ENCODE results near the gene SYT4. TPM values are rescaled to one million over a fixed set of nuclear protein-coding genes. Genes with fewer than 3 reads are reported as not detected.
A peak's percentile ranks its signal among the peaks of the same experiment; 100 is the strongest.

Gene SYT4
- total and polyA plus RNA-seq, 9 donors = 0.09 to 0.93 (median 0.13) TPM; not detected in 4

DNA sequence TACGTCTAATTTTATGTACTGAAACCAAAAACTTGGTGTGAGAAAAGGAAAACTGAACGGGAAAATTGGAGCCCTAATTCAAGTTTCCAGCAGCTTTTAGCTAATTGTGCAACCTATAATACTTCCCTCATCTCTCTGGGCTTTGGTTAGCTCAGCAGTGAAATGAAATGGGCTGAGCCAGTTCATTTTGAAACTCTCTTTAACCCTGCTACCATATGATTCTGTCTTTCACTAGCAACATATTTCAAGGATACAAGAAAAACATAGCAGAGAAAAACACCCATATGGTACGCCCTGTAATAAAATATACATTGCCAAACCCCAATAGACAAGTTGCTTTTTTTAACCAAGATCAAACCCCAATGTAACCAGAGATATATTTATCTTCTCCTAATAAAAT lies 799 bp downstream of the SYT4 start:
- Histone ChIP-seq H3K9me3 (replicated peaks; ENCODE audit: control insufficient read depth, low read depth, low read length) (no peaks in the 10 kb centered on the region), H3K27me3 (ENCODE audit: control insufficient read depth, insufficient read depth, low read length) (no peaks in the 10 kb centered on the region), H3K27ac (ENCODE audit: low read length) (no peak overlapping the region), H3K4me1 (ENCODE audit: control insufficient read depth, insufficient read depth, low read length) (no peaks in the 10 kb centered on the region), H3K36me3 (ENCODE audit: control insufficient read depth, insufficient read depth, low read length) (no peaks in the 10 kb centered on the region), H3K4me3 (ENCODE audit: low read length) (no peak overlapping the region)
- no peak for DNase-seq
- WGBS (ENCODE audit: insufficient coverage) = no CpG with 5 or more reads among the region's 3 CpGs

DNA sequence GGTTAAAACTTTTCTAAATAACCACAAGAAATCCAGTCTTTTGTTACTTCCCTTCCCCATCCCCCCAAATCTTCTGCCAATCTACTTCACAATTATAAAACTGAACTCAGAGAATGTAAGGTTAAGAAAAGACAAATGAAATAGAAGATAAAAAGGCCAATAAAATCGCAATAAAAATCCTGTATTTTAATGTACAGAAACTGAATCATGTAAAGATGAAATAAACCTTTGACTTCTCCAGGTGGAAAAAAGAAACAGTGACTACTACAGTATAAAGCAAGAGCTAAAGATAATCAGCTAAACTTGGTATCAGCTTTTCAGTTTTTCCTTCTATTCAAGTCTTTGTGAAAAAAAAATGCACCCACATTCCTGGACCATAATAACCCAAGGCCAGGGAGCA lies 1.7 kb downstream of the SYT4 start:
- Histone ChIP-seq H3K9me3 (replicated peaks; ENCODE audit: control insufficient read depth, low read depth, low read length) (no peaks in the 10 kb centered on the region), H3K4me3 (ENCODE audit: low read length) (no peak overlapping the region), H3K27ac (ENCODE audit: low read length) (no peak overlapping the region), H3K36me3 (ENCODE audit: control insufficient read depth, insufficient read depth, low read length) (no peaks in the 10 kb centered on the region), H3K27me3 (ENCODE audit: control insufficient read depth, insufficient read depth, low read length) (no peaks in the 10 kb centered on the region), H3K4me1 (ENCODE audit: control insufficient read depth, insufficient read depth, low read length) (no peaks in the 10 kb centered on the region)
- DNase-seq = no peak
- WGBS (ENCODE audit: insufficient coverage) = no CpG with 5 or more reads among the region's 1 CpG

DNA sequence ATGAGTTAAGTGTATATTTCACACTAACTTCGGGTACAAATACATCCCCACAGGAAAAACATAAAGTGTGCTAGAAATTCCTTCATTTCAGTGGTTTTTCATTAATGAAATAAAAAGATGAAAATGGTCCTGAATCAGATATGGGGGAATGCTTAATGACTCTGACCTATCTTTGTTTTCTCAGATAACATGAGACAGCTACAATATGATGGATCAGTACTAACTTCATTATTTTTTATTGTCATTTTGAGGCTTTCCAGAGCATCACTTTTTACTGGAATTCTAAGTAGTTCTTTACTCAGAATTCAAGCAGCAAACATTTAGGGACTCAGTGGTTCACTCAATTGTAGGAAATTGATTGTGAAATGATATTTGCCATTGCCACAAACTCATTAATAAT lies 2.8 kb downstream of the SYT4 start:
- DNase-seq = no peak
- Histone ChIP-seq H3K36me3 (ENCODE audit: control insufficient read depth, insufficient read depth, low read length) (no peaks in the 10 kb centered on the region), H3K9me3 (replicated peaks; ENCODE audit: control insufficient read depth, low read depth, low read length) (no peaks in the 10 kb centered on the region), H3K4me3 (ENCODE audit: low read length) (no peak overlapping the region), H3K4me1 (ENCODE audit: control insufficient read depth, insufficient read depth, low read length) (no peaks in the 10 kb centered on the region), H3K27me3 (ENCODE audit: control insufficient read depth, insufficient read depth, low read length) (no peaks in the 10 kb centered on the region), H3K27ac (ENCODE audit: low read length) (no peak overlapping the region)
- no CpG with 5 or more reads among the region's 1 CpG for WGBS (ENCODE audit: insufficient coverage)

DNA sequence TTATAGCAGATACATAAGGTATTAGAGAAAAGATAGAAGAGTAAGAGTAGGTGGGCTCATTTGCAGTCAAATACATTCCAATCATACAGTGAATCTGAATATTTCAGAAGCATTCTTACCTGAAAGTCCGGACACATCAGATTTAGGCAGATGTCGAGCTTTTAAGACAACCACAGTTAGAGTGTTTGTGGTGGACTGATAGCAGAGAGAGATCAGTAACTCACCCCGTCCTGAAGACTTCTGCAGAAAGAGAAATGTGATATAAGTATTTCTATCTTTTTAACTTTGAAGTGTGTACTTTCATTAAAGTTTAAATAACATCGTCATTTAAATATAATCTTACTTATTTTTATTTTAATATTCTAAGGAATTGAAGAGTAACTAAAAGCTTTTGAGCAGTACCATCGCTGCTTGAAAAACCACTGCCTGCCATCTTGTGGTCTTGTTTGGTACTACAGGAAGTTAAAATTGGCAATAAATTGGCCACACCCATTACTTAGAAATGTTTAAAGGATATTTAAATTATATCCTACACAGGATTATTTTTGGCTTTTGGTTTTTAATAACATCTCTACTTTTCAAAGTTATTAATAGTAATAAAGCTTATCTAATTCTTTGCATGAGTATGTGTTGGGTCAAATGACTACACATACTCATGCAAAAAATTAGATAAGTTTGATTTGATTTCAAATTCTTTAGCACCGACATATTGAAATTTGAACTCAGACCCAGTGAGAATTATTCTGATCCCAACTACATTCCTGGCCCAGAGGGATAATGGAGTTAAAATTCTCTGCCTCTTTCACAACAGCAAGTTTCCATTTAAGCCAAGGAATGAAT lies 5.5 kb downstream of the SYT4 start:
- no peaks in the 10 kb centered on the region for H3K9me3 ChIP-seq (replicated peaks; ENCODE audit: control insufficient read depth, low read depth, low read length)
- 30% methylated on average over 2 of the region's 6 CpGs for WGBS (ENCODE audit: insufficient coverage)
- no peak overlapping the region for H3K27ac ChIP-seq (ENCODE audit: low read length)
- H3K4me3 ChIP-seq (ENCODE audit: low read length) = no peak overlapping the region
- H3K36me3 ChIP-seq (ENCODE audit: control insufficient read depth, insufficient read depth, low read length) = no peaks in the 10 kb centered on the region
- no peaks in the 10 kb centered on the region for H3K27me3 ChIP-seq (ENCODE audit: control insufficient read depth, insufficient read depth, low read length)
- DNase-seq = peak; percentile 33
- H3K4me1 ChIP-seq (ENCODE audit: control insufficient read depth, insufficient read depth, low read length) = no peaks in the 10 kb centered on the region

DNA sequence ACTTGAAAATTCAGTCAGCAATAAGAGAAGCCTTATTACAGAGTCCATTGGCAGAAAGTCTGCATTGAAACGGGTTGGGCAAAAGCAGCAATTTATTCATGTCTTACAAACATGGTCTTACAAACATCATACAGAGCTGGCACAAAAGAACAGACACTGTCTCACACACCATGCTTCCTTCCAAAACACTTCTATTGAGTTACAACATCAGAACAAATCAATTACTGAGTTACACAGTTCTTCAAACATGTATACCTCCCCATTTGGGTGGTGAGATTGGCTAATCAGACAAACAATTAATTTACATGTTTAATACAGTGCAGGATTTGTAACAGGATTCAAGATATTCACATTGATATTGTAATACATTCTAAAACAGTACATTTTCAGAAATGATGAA lies 9.5 kb downstream of the SYT4 start:
- H3K9me3 ChIP-seq (replicated peaks; ENCODE audit: control insufficient read depth, low read depth, low read length) = no peaks in the 10 kb centered on the region
- DNase-seq = no peak
- H3K27me3 ChIP-seq (ENCODE audit: control insufficient read depth, insufficient read depth, low read length) = no peaks in the 10 kb centered on the region
- no peak overlapping the region for H3K4me3 ChIP-seq (ENCODE audit: low read length)
- WGBS (ENCODE audit: insufficient coverage) = no CpG with 5 or more reads among the region's 1 CpG
- H3K36me3 ChIP-seq (ENCODE audit: control insufficient read depth, insufficient read depth, low read length) = no peaks in the 10 kb centered on the region
- no peaks in the 10 kb centered on the region for H3K4me1 ChIP-seq (ENCODE audit: control insufficient read depth, insufficient read depth, low read length)
- no peak overlapping the region for H3K27ac ChIP-seq (ENCODE audit: low read length)

DNA sequence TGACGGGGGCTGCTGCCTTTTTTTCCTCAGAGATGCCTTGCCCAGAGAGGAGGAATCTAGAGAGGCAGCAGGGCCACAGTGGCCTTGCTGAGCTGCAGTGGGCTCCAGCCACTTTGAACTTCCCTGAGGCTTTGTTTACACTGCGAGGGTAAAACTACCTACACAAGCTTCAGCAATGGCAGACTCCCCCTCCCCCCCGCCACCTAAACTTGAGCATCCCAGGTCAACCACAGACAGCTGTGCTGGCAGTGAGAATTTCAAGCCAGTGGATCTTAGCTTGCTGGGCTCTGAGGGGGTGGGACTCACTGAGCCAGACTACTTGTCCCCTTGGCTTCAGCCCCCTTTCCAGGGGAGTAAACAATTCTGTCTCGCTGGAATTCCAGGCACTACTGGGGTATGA lies 11.8 kb downstream of the SYT4 start:
- Histone ChIP-seq H3K4me3 (ENCODE audit: low read length) (no peak overlapping the region), H3K4me1 (ENCODE audit: control insufficient read depth, insufficient read depth, low read length) (no peaks in the 10 kb centered on the region), H3K9me3 (replicated peaks; ENCODE audit: control insufficient read depth, low read depth, low read length) (no peaks in the 10 kb centered on the region), H3K36me3 (ENCODE audit: control insufficient read depth, insufficient read depth, low read length) (no peaks in the 10 kb centered on the region), H3K27me3 (ENCODE audit: control insufficient read depth, insufficient read depth, low read length) (no peaks in the 10 kb centered on the region), H3K27ac (ENCODE audit: low read length) (no peak overlapping the region)
- DNase-seq = no peak
- WGBS (ENCODE audit: insufficient coverage) = 100% methylated on average over 2 of the region's 4 CpGs

DNA sequence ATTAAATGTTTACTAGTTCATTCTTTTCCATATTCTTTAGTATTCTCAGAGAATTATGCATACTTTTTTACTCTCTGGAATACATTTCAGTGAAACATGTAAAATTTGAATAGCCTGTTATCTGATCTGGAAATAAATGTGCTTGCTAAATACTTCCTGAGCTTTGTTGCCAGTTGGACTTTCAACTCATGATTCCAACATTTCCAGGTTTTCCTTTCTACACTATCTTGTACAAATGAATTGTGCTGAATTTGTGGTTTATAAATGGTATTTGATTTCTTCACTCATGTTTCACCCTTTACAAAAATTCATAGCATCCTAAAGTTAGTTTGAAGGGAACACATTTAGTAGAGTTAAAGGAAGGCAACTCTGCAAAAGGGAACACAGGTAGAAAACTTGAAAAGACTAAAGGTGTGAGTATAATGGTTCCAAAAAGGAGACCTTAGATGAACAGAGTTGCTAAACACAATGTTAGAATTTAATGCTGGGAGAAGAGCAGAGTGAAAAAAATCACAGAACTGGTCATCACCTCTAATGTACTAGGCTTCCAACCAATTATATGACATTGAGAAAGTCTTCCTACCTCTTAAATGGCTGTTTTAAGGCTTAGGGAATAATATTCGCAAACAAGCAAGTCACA lies 28.6 kb downstream of the SYT4 start:
- no peaks in the 10 kb centered on the region for H3K9me3 ChIP-seq (replicated peaks; ENCODE audit: control insufficient read depth, low read depth, low read length)
- no peaks in the 10 kb centered on the region for H3K36me3 ChIP-seq (ENCODE audit: control insufficient read depth, insufficient read depth, low read length)
- no CpG with 5 or more reads among the region's 1 CpG for WGBS (ENCODE audit: insufficient coverage)
- H3K4me1 ChIP-seq (ENCODE audit: control insufficient read depth, insufficient read depth, low read length) = no peaks in the 10 kb centered on the region
- H3K27ac ChIP-seq (ENCODE audit: low read length) = no peak overlapping the region
- no peak for DNase-seq
- H3K4me3 ChIP-seq (ENCODE audit: low read length) = no peak overlapping the region
- H3K27me3 ChIP-seq (ENCODE audit: control insufficient read depth, insufficient read depth, low read length) = no peaks in the 10 kb centered on the region

DNA sequence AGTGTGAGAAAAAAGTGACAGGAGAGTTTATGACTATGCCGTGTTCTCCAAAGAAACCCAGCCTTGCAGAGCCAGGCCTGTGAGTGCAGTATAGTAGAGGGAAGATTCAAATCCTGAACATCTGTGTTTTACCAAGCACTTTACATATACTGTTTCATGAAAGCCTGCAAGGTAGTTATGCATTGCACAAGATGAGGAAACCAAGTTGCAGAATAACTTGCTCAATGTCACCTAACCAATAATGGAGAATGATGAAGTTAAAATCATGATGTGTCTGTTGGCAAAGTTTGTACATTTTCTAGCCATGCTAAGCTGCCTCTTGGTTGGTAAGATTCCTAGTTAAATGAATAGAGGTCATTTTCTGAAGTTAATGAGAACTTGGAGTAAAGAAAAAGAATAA lies 29.3 kb downstream of the SYT4 start:
- no peaks in the 10 kb centered on the region for H3K9me3 ChIP-seq (replicated peaks; ENCODE audit: control insufficient read depth, low read depth, low read length)
- DNase-seq = no peak

DNA sequence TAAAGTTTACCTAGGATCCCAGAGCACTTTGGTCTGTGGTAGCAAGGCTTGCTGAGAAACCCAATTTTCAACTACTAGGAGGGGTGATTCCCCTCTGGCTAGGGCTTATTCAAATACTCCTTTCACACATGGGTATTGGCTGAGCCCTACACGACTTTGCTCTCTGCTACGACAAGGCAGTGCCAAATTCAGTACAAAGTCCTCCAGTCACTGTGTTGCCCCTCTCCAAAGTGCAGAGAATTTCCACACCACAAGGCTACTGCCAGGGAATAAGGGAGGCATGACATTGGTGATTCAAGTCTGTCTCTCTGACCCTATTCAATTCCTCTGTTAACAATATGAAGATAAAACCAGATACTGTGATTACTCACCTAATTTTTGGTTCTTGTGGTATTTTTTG lies 38.9 kb downstream of the SYT4 start:
- WGBS (ENCODE audit: insufficient coverage) = 59% methylated on average over 2 of the region's 2 CpGs
- Histone ChIP-seq H3K27ac (ENCODE audit: low read length) (no peak overlapping the region), H3K36me3 (ENCODE audit: control insufficient read depth, insufficient read depth, low read length) (no peaks in the 10 kb centered on the region), H3K4me3 (ENCODE audit: low read length) (no peak overlapping the region), H3K27me3 (ENCODE audit: control insufficient read depth, insufficient read depth, low read length) (no peaks in the 10 kb centered on the region), H3K9me3 (replicated peaks; ENCODE audit: control insufficient read depth, low read depth, low read length) (no peaks in the 10 kb centered on the region), H3K4me1 (ENCODE audit: control insufficient read depth, insufficient read depth, low read length) (no peaks in the 10 kb centered on the region)
- DNase-seq = no peak

More for the DNA sequence above, 29.3 kb downstream of the SYT4 start:
- no peaks in the 10 kb centered on the region for H3K36me3 ChIP-seq (ENCODE audit: control insufficient read depth, insufficient read depth, low read length)
- WGBS (ENCODE audit: insufficient coverage) = no CpG with 5 or more reads among the region's 1 CpG
- no peaks in the 10 kb centered on the region for H3K27me3 ChIP-seq (ENCODE audit: control insufficient read depth, insufficient read depth, low read length)
- H3K27ac ChIP-seq (ENCODE audit: low read length) = no peak overlapping the region
- no peaks in the 10 kb centered on the region for H3K4me1 ChIP-seq (ENCODE audit: control insufficient read depth, insufficient read depth, low read length)
- H3K4me3 ChIP-seq (ENCODE audit: low read length) = no peak overlapping the region

DNA sequence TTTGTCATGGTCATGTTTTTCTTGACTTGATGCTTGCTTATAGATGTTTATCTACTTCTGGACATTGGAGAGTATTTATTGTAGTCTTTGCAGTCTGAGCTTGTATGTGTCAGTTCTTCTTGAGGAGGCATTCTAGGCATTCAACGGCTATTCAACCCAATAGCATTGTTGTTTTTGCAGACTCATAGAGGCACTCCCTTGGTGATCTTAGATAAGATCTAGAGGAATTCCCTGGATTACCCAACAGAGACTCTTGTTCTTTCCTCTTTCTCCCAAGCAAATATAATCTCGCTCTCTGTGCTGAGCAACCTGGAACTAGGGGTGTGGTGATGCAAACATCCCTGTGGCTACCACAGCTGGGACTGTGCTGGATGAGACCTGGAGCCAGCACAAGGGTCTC lies 40.4 kb downstream of the SYT4 start:
- Histone ChIP-seq H3K4me1 (ENCODE audit: control insufficient read depth, insufficient read depth, low read length) (no peaks in the 10 kb centered on the region), H3K27ac (ENCODE audit: low read length) (no peak overlapping the region), H3K4me3 (ENCODE audit: low read length) (no peak overlapping the region), H3K9me3 (replicated peaks; ENCODE audit: control insufficient read depth, low read depth, low read length) (no peaks in the 10 kb centered on the region), H3K36me3 (ENCODE audit: control insufficient read depth, insufficient read depth, low read length) (no peaks in the 10 kb centered on the region), H3K27me3 (ENCODE audit: control insufficient read depth, insufficient read depth, low read length) (no peaks in the 10 kb centered on the region)
- DNase-seq = no peak
- WGBS (ENCODE audit: insufficient coverage) = no CpG with 5 or more reads among the region's 2 CpGs

Data from muscle of leg (tissue), 11 donors.